Measurements from ENCODE around the gene ZC3H10.
A peak's percentile ranks its signal among the peaks of the same experiment; 100 is the strongest.
"Not testable (repeated sequence)": the region's sequence is repeated elsewhere in the genome, so short reads cannot be mapped to it uniquely, and the experiment has no call there.

Gene ZC3H10

GRCh38 chr12:56117778-56118687, at the start of gene ZC3H10:
ZC3H10 (plus strand) TSS chr12:56118266; CDS start chr12:56120563, 2,297 bp downstream.
- DNase-seq, result peak; percentile 98

GRCh38 chr12:56071648-56072047, 46.4 kb upstream of the ZC3H10 start:
- DNase-seq, result no peak

- no peak for DNase-seq
Measured at GRCh38 chr12:56074396-56074795, 43.7 kb upstream of the ZC3H10 start.

GRCh38 chr12:56077966-56078365, 40.1 kb upstream of the ZC3H10 start:
- not testable (repeated sequence) for DNase-seq

- DNase-seq, result no peak
Measured at GRCh38 chr12:56078427-56078826, 39.6 kb upstream of the ZC3H10 start.

- DNase-seq, result peak; percentile 89
Measured at GRCh38 chr12:56078931-56079722, 38.9 kb upstream of the ZC3H10 start.

- DNase-seq, result peak; percentile 69
Measured at GRCh38 chr12:56079723-56080555, 38.1 kb upstream of the ZC3H10 start, which contains the start of gene ERBB3. ERBB3 (plus strand) TSS chr12:56080165; CDS start chr12:56080301, 136 bp downstream.

- peak; percentile 12 for DNase-seq
Measured at GRCh38 chr12:56080556-56081138, 37.4 kb upstream of the ZC3H10 start.

- no peak for DNase-seq
Measured at GRCh38 chr12:56081393-56082347, 36.4 kb upstream of the ZC3H10 start.

GRCh38 chr12:56082382-56082781, 35.7 kb upstream of the ZC3H10 start:
- no peak for DNase-seq

GRCh38 chr12:56082967-56083366, 35.1 kb upstream of the ZC3H10 start:
- no peak for DNase-seq

- no peak for DNase-seq
Measured at GRCh38 chr12:56084958-56085543, 33.0 kb upstream of the ZC3H10 start.

- DNase-seq, result no peak
Measured at GRCh38 chr12:56086096-56086495, 32.0 kb upstream of the ZC3H10 start.

GRCh38 chr12:56086608-56087007, 31.5 kb upstream of the ZC3H10 start:
- no peak for DNase-seq

GRCh38 chr12:56087220-56087619, 30.8 kb upstream of the ZC3H10 start:
- no peak for DNase-seq

- no peak for DNase-seq
Measured at GRCh38 chr12:56097738-56098137, 20.3 kb upstream of the ZC3H10 start.

- no peak for DNase-seq
Measured at GRCh38 chr12:56098592-56098991, 19.5 kb upstream of the ZC3H10 start.

- no peak for DNase-seq
Measured at GRCh38 chr12:56099787-56100186, 18.3 kb upstream of the ZC3H10 start.

GRCh38 chr12:56101045-56101444, 17.0 kb upstream of the ZC3H10 start:
- DNase-seq, result no peak

- no peak for DNase-seq
Measured at GRCh38 chr12:56102683-56103065, 15.4 kb upstream of the ZC3H10 start.

All from retina (tissue), 1 donor.